Liver (tissue), 3 donors: Measurements from ENCODE around the gene TUBGCP4.

ENCODE experiments used
- SP1 ChIP-seq: IDR thresholded peaks from 2 replicates; pipeline ENCODE4 v1.6.1; 2018; ENCODE audit warnings: antibody characterized with exemption, mild to moderate bottlenecking
- TF ChIP-seq, protein P1 (sequence below): fragments of 150-350 bp; IDR thresholded peaks from 2 replicates; pipeline ENCODE4 v1.5.1; 2017; ENCODE audit warnings: improper control_type of control experiment, low read depth, low read length; ENCODE audit not compliant: missing input control
- TF ChIP-seq, protein P2 (sequence below): IDR thresholded peaks from 2 replicates; pipeline ENCODE4 v1.6.1; 2016; ENCODE audit warnings: antibody characterized with exemption, mild to moderate bottlenecking
- donor health status: healthy.
- donor health status: healthy.

DNA sequence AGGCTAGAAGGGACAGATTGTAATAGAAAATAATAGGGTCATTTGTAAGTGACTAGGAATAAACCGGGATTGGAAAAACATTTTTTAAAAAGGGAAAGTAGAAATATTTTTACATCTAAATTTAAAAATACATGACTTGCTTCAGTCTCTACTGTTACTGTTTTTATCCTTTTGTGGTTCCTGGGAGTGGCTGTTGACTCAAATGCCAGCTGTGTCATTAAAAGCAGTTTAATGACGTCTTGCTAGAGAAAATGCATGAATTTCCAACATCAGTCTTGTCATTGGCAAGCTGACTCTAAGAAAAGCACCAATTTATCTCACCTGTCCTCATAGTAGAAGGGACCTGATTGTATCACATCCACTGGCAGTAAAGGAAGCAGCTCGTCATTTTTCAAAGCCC lies 23.8 kb upstream of the TUBGCP4 start:
- TF ChIP-seq, protein P1, sequence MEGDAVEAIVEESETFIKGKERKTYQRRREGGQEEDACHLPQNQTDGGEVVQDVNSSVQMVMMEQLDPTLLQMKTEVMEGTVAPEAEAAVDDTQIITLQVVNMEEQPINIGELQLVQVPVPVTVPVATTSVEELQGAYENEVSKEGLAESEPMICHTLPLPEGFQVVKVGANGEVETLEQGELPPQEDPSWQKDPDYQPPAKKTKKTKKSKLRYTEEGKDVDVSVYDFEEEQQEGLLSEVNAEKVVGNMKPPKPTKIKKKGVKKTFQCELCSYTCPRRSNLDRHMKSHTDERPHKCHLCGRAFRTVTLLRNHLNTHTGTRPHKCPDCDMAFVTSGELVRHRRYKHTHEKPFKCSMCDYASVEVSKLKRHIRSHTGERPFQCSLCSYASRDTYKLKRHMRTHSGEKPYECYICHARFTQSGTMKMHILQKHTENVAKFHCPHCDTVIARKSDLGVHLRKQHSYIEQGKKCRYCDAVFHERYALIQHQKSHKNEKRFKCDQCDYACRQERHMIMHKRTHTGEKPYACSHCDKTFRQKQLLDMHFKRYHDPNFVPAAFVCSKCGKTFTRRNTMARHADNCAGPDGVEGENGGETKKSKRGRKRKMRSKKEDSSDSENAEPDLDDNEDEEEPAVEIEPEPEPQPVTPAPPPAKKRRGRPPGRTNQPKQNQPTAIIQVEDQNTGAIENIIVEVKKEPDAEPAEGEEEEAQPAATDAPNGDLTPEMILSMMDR, result no peak
- TF ChIP-seq, protein P2, sequence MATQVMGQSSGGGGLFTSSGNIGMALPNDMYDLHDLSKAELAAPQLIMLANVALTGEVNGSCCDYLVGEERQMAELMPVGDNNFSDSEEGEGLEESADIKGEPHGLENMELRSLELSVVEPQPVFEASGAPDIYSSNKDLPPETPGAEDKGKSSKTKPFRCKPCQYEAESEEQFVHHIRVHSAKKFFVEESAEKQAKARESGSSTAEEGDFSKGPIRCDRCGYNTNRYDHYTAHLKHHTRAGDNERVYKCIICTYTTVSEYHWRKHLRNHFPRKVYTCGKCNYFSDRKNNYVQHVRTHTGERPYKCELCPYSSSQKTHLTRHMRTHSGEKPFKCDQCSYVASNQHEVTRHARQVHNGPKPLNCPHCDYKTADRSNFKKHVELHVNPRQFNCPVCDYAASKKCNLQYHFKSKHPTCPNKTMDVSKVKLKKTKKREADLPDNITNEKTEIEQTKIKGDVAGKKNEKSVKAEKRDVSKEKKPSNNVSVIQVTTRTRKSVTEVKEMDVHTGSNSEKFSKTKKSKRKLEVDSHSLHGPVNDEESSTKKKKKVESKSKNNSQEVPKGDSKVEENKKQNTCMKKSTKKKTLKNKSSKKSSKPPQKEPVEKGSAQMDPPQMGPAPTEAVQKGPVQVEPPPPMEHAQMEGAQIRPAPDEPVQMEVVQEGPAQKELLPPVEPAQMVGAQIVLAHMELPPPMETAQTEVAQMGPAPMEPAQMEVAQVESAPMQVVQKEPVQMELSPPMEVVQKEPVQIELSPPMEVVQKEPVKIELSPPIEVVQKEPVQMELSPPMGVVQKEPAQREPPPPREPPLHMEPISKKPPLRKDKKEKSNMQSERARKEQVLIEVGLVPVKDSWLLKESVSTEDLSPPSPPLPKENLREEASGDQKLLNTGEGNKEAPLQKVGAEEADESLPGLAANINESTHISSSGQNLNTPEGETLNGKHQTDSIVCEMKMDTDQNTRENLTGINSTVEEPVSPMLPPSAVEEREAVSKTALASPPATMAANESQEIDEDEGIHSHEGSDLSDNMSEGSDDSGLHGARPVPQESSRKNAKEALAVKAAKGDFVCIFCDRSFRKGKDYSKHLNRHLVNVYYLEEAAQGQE, result no peak
- TF ChIP-seq SP1, result no peak
